ENCODE measurements around the gene FARS2. TPM values are rescaled to one million over a fixed set of nuclear protein-coding genes. Genes with fewer than 3 reads are reported as not detected.

FARS2 gene
- total and polyA plus RNA-seq, 2 of the 13 experiments (the other 11 are each of a cell fraction or from before 2014, with no cell fraction given), result 15.4 to 26.0 TPM

DNA sequence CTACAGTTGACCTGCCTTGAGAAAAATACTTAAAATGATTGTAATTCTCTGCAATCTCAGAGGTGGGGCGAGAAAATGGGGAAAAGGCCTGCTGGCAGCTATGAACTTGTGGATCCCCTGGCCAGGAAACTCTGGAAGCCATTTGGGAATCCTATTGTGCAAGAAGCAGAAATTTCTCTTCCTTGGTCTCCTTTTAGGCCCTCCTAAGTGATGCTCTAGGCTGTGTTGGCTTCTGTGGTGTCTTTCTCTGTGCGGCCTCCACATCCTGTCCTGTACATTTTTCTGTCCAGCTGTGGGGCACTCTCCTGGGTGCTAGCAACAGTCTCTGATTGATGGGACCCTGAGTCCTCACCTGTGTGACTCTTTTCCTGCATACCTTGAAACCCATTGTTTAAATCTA is 290.9 kb downstream of the FARS2 start:
- DNase-seq (ENCODE audit: low spot score) (no peak), FAIRE-seq (no peak), ATAC-seq (no peak)
- Histone ChIP-seq H3K27me3 (ENCODE audit: control insufficient read depth in 1 of 2, insufficient read depth in 2 of 2, low read length in 2 of 2) (no peaks in the 10 kb centered on the region), H3K4me2 (ENCODE audit: low read depth, low read length) (no peak overlapping the region), H3K9ac (ENCODE audit: insufficient read depth, low read depth, low read length) (no peak overlapping the region), H3K4me1 (ENCODE audit: insufficient read depth, low read length) (peaks cover 10% of the 10 kb centered on the region), H3K27ac (ENCODE audit: extremely low read length, insufficient read depth, low read length) (no peak overlapping the region), H3K79me2 (ENCODE audit: insufficient read depth, low read length) (no peaks in the 10 kb centered on the region), H3K36me3 (replicated peaks in 1 of 2; ENCODE audit: control insufficient read depth in 1 of 2, insufficient read depth in 2 of 2, low read length in 2 of 2) (peaks cover 0 to 3% of the 10 kb centered on the region in 2 experiments; a peak in 1 of 5 replicates), H4K20me1 (ENCODE audit: insufficient read depth, low read length) (no peaks in the 10 kb centered on the region), H3K9me3 (ENCODE audit: low read length) (no peaks in the 10 kb centered on the region), H2AFZ (ENCODE audit: low read length) (no peak overlapping the region), H3K4me3 (replicated peaks in 1 of 3; ENCODE audit: insufficient read depth in 1 of 3, low read depth in 2 of 3, low read length in 3 of 3) (no peak overlapping the region)
- intact Hi-C loops (cut with micrococcal nuclease; ENCODE audit: unreplicated experiment), result no loop called here
- in situ Hi-C loops (cut with HindIII; ENCODE audit: extremely low pct_ligation_motif_present, low pct_unique_long_range_greater_than_20kb), result no loop called here
- no TSS peak for BruUV-seq (replicated peaks)
- ChIA-PET CTCF (ENCODE audit: low intra/inter-chr PET ratio, low total read pairs) (no interaction called here), POLR2A (no interaction called here)
- WGBS (ENCODE audit: low lambda C conversion rate), result 97% methylated on average over 2 of the region's 2 CpGs
- TF ChIP-seq ZNF562 (CRISPR knock-in tag; IDR thresholded peaks at IDR 0.05; ENCODE audit: borderline replicate concordance) (no peak), HNF4G (IDR thresholded peaks at IDR 0.05; ENCODE audit: borderline replicate concordance, low read depth, low read length) (no peak), HNF4G (CRISPR knock-in tag; IDR thresholded peaks at IDR 0.05; ENCODE audit: borderline replicate concordance, low read depth) (no peak), MIER2 (CRISPR knock-in tag; IDR thresholded peaks at IDR 0.05) (no peak)
- TF ChIP-seq, protein P1, sequence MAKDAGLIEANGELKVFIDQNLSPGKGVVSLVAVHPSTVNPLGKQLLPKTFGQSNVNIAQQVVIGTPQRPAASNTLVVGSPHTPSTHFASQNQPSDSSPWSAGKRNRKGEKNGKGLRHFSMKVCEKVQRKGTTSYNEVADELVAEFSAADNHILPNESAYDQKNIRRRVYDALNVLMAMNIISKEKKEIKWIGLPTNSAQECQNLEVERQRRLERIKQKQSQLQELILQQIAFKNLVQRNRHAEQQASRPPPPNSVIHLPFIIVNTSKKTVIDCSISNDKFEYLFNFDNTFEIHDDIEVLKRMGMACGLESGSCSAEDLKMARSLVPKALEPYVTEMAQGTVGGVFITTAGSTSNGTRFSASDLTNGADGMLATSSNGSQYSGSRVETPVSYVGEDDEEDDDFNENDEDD (CRISPR knock-in tag; IDR thresholded peaks at IDR 0.05; ENCODE audit: borderline replicate concordance), result no peak

DNA sequence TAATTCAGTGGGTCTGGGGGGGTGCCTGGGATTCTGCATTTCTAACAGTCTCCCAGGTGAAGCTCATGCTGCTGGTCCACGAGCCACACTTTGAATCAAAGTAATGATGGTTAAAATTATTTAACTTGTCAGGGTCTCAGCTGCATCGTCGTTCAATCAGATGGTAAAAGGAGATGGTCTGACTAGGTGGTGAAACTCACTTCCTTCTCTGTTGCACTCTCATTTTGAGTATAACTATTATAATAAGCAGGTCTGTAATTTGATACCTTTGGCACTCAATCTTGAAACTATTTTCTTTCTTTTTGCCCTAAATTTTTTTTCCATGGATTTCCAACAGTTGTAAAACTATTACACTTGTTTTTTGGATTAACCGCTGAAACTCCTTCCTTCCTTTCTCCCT is 292.5 kb downstream of the FARS2 start:
- no peak for DNase-seq (ENCODE audit: low spot score)
- intact Hi-C loops (cut with micrococcal nuclease; ENCODE audit: unreplicated experiment), result no loop called here
- no peak for FAIRE-seq
- WGBS (ENCODE audit: low lambda C conversion rate), result 76% methylated on average over 4 of the region's 4 CpGs
- no peak overlapping the region for H3K4me2 ChIP-seq (ENCODE audit: low read depth, low read length)
- in situ Hi-C loops (cut with HindIII; ENCODE audit: extremely low pct_ligation_motif_present, low pct_unique_long_range_greater_than_20kb), result no loop called here
- no TSS peak for BruUV-seq (replicated peaks)
- H3K4me1 ChIP-seq (ENCODE audit: insufficient read depth, low read length), result peaks cover 10% of the 10 kb centered on the region
- no peak for ATAC-seq
- H3K27ac ChIP-seq (ENCODE audit: extremely low read length, insufficient read depth, low read length), result no peak overlapping the region
- H3K36me3 ChIP-seq (replicated peaks in 1 of 2; ENCODE audit: control insufficient read depth in 1 of 2, insufficient read depth in 2 of 2, low read length in 2 of 2), result no peaks in the 10 kb centered on the region
- ChIA-PET POLR2A (no interaction called here), CTCF (ENCODE audit: low intra/inter-chr PET ratio, low total read pairs) (no interaction called here)
- H3K27me3 ChIP-seq (ENCODE audit: control insufficient read depth in 1 of 2, insufficient read depth in 2 of 2, low read length in 2 of 2), result no peaks in the 10 kb centered on the region
- no peaks in the 10 kb centered on the region for H3K79me2 ChIP-seq (ENCODE audit: insufficient read depth, low read length)
- H3K9me3 ChIP-seq (ENCODE audit: low read length), result no peaks in the 10 kb centered on the region
- no peak overlapping the region for H3K4me3 ChIP-seq (replicated peaks in 1 of 3; ENCODE audit: insufficient read depth in 1 of 3, low read depth in 2 of 3, low read length in 3 of 3)
- H4K20me1 ChIP-seq (ENCODE audit: insufficient read depth, low read length), result no peaks in the 10 kb centered on the region
- H2AFZ ChIP-seq (ENCODE audit: low read length), result no peak overlapping the region
- no peak overlapping the region for H3K9ac ChIP-seq (ENCODE audit: insufficient read depth, low read depth, low read length)
- TF ChIP-seq SRSF4 (IDR thresholded peaks at IDR 0.05; ENCODE audit: low read depth, low read length, poor library complexity, severe bottlenecking) (no peak), ZNF510 (CRISPR knock-in tag; IDR thresholded peaks at IDR 0.05; ENCODE audit: low read depth) (no peak), TBX2 (CRISPR knock-in tag; IDR thresholded peaks at IDR 0.05; ENCODE audit: borderline replicate concordance) (no peak), KAT7 (CRISPR knock-in tag; IDR thresholded peaks at IDR 0.05; ENCODE audit: borderline replicate concordance) (no peak), NPAS2 (CRISPR knock-in tag; IDR thresholded peaks at IDR 0.05; ENCODE audit: borderline replicate concordance) (no peak), REL (CRISPR knock-in tag; conservative IDR thresholded peaks at IDR 0.05) (no peak)
- TF ChIP-seq, protein P2, sequence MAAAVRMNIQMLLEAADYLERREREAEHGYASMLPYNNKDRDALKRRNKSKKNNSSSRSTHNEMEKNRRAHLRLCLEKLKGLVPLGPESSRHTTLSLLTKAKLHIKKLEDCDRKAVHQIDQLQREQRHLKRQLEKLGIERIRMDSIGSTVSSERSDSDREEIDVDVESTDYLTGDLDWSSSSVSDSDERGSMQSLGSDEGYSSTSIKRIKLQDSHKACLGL (CRISPR knock-in tag; IDR thresholded peaks at IDR 0.05), result no peak
- TF ChIP-seq, protein P3, sequence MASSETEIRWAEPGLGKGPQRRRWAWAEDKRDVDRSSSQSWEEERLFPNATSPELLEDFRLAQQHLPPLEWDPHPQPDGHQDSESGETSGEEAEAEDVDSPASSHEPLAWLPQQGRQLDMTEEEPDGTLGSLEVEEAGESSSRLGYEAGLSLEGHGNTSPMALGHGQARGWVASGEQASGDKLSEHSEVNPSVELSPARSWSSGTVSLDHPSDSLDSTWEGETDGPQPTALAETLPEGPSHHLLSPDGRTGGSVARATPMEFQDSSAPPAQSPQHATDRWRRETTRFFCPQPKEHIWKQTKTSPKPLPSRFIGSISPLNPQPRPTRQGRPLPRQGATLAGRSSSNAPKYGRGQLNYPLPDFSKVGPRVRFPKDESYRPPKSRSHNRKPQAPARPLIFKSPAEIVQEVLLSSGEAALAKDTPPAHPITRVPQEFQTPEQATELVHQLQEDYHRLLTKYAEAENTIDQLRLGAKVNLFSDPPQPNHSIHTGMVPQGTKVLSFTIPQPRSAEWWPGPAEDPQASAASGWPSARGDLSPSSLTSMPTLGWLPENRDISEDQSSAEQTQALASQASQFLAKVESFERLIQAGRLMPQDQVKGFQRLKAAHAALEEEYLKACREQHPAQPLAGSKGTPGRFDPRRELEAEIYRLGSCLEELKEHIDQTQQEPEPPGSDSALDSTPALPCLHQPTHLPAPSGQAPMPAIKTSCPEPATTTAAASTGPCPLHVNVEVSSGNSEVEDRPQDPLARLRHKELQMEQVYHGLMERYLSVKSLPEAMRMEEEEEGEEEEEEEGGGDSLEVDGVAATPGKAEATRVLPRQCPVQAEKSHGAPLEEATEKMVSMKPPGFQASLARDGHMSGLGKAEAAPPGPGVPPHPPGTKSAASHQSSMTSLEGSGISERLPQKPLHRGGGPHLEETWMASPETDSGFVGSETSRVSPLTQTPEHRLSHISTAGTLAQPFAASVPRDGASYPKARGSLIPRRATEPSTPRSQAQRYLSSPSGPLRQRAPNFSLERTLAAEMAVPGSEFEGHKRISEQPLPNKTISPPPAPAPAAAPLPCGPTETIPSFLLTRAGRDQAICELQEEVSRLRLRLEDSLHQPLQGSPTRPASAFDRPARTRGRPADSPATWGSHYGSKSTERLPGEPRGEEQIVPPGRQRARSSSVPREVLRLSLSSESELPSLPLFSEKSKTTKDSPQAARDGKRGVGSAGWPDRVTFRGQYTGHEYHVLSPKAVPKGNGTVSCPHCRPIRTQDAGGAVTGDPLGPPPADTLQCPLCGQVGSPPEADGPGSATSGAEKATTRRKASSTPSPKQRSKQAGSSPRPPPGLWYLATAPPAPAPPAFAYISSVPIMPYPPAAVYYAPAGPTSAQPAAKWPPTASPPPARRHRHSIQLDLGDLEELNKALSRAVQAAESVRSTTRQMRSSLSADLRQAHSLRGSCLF (CRISPR knock-in tag; IDR thresholded peaks at IDR 0.05; ENCODE audit: borderline replicate concordance), result no peak

Data from HepG2 (cell line).